Measurements from ENCODE around the gene HOXD13.

HOXD13 gene

GRCh38 chr2:176128172-176128981 is 35.9 kb downstream of the HOXD13 start:
- no peaks in the 10 kb centered on the region for H3K9me3 ChIP-seq (ENCODE audit: control insufficient read depth, low read length)
- peak overlapping the region; percentile 92 for H3K9ac ChIP-seq (ENCODE audit: low read length)
- peak overlapping the region; percentile 84 for H3K4me3 ChIP-seq (ENCODE audit: low read length)
- no peaks in the 10 kb centered on the region for H3K27me3 ChIP-seq (replicated peaks; ENCODE audit: control insufficient read depth, insufficient read depth, low read length)
- no peaks in the 10 kb centered on the region for H3K36me3 ChIP-seq (ENCODE audit: control insufficient read depth, insufficient read depth, low read length, severe bottlenecking)
- DNase-seq (ENCODE audit: low read depth) = no peak
- peaks cover 20% of the 10 kb centered on the region for H3K4me1 ChIP-seq (ENCODE audit: control insufficient read depth, insufficient read depth, low read length)

- no peaks in the 10 kb centered on the region for H3K9me3 ChIP-seq (ENCODE audit: control insufficient read depth, low read length)
- peaks cover 23% of the 10 kb centered on the region for H3K4me1 ChIP-seq (ENCODE audit: control insufficient read depth, insufficient read depth, low read length)
- peak within 1 kb of the TSS; percentile 92 for H3K9ac ChIP-seq (ENCODE audit: low read length)
- DNase-seq (ENCODE audit: low read depth) = peak; percentile 34
- no peaks in the 10 kb centered on the region for H3K27me3 ChIP-seq (replicated peaks; ENCODE audit: control insufficient read depth, insufficient read depth, low read length)
- peak within 1 kb of the TSS; percentile 91 for H3K4me3 ChIP-seq (ENCODE audit: low read length)
- H3K36me3 ChIP-seq (ENCODE audit: control insufficient read depth, insufficient read depth, low read length, severe bottlenecking) = no peaks in the 10 kb centered on the region
These were observed 36.7 kb downstream of the HOXD13 start, which contains the start of gene HOXD8 for GRCh38 chr2:176128982-176129796. Gene HOXD8, plus strand, starts transcription at chr2:176129705. Its CDS starts 662 bp downstream, at chr2:176130367.

- Histone ChIP-seq H3K36me3 (ENCODE audit: control insufficient read depth, insufficient read depth, low read length, severe bottlenecking) (no peaks in the 10 kb centered on the region), H3K9ac (ENCODE audit: low read length) (peak overlapping the region; percentile 92), H3K9me3 (ENCODE audit: control insufficient read depth, low read length) (no peaks in the 10 kb centered on the region), H3K4me1 (ENCODE audit: control insufficient read depth, insufficient read depth, low read length) (peaks cover 24% of the 10 kb centered on the region), H3K27me3 (replicated peaks; ENCODE audit: control insufficient read depth, insufficient read depth, low read length) (no peaks in the 10 kb centered on the region), H3K4me3 (ENCODE audit: low read length) (peak overlapping the region; percentile 91)
- no peak for DNase-seq (ENCODE audit: low read depth)
These were observed 37.3 kb downstream of the HOXD13 start for GRCh38 chr2:176129813-176130146.

GRCh38 chr2:176130147-176130956 is 37.8 kb downstream of the HOXD13 start:
- no peaks in the 10 kb centered on the region for H3K36me3 ChIP-seq (ENCODE audit: control insufficient read depth, insufficient read depth, low read length, severe bottlenecking)
- DNase-seq (ENCODE audit: low read depth) = peak; percentile 45
- peaks cover 30% of the 10 kb centered on the region for H3K4me1 ChIP-seq (ENCODE audit: control insufficient read depth, insufficient read depth, low read length)
- peak overlapping the region; percentile 92 for H3K9ac ChIP-seq (ENCODE audit: low read length)
- no peaks in the 10 kb centered on the region for H3K9me3 ChIP-seq (ENCODE audit: control insufficient read depth, low read length)
- no peaks in the 10 kb centered on the region for H3K27me3 ChIP-seq (replicated peaks; ENCODE audit: control insufficient read depth, insufficient read depth, low read length)
- peak overlapping the region; percentile 91 for H3K4me3 ChIP-seq (ENCODE audit: low read length)

GRCh38 chr2:176130957-176131847 is 38.7 kb downstream of the HOXD13 start:
- peak overlapping the region; percentile 91 for H3K4me3 ChIP-seq (ENCODE audit: low read length)
- peak overlapping the region; percentile 92 for H3K9ac ChIP-seq (ENCODE audit: low read length)
- H3K36me3 ChIP-seq (ENCODE audit: control insufficient read depth, insufficient read depth, low read length, severe bottlenecking) = no peaks in the 10 kb centered on the region
- H3K4me1 ChIP-seq (ENCODE audit: control insufficient read depth, insufficient read depth, low read length) = peaks cover 35% of the 10 kb centered on the region
- no peaks in the 10 kb centered on the region for H3K9me3 ChIP-seq (ENCODE audit: control insufficient read depth, low read length)
- H3K27me3 ChIP-seq (replicated peaks; ENCODE audit: control insufficient read depth, insufficient read depth, low read length) = no peaks in the 10 kb centered on the region
- no peak for DNase-seq (ENCODE audit: low read depth)

GRCh38 chr2:176131848-176132158 is 39.3 kb downstream of the HOXD13 start:
- Histone ChIP-seq H3K4me3 (ENCODE audit: low read length) (peak overlapping the region; percentile 91), H3K36me3 (ENCODE audit: control insufficient read depth, insufficient read depth, low read length, severe bottlenecking) (no peaks in the 10 kb centered on the region), H3K9me3 (ENCODE audit: control insufficient read depth, low read length) (no peaks in the 10 kb centered on the region), H3K27me3 (replicated peaks; ENCODE audit: control insufficient read depth, insufficient read depth, low read length) (no peaks in the 10 kb centered on the region), H3K4me1 (ENCODE audit: control insufficient read depth, insufficient read depth, low read length) (peaks cover 35% of the 10 kb centered on the region), H3K9ac (ENCODE audit: low read length) (peak overlapping the region; percentile 92)
- DNase-seq (ENCODE audit: low read depth) = no peak

GRCh38 chr2:176132205-176133171 is 40.0 kb downstream of the HOXD13 start:
- DNase-seq (ENCODE audit: low read depth) = no peak

GRCh38 chr2:176133389-176133788 is 40.9 kb downstream of the HOXD13 start:
- no peak overlapping the region for H3K4me3 ChIP-seq (ENCODE audit: low read length)

More at GRCh38 chr2:176132205-176133171, 40.0 kb downstream of the HOXD13 start:
- H3K9me3 ChIP-seq (ENCODE audit: control insufficient read depth, low read length) = no peaks in the 10 kb centered on the region
- no peaks in the 10 kb centered on the region for H3K36me3 ChIP-seq (ENCODE audit: control insufficient read depth, insufficient read depth, low read length, severe bottlenecking)
- H3K4me3 ChIP-seq (ENCODE audit: low read length) = peak overlapping the region; percentile 91
- no peaks in the 10 kb centered on the region for H3K27me3 ChIP-seq (replicated peaks; ENCODE audit: control insufficient read depth, insufficient read depth, low read length)
- peak overlapping the region; percentile 92 for H3K9ac ChIP-seq (ENCODE audit: low read length)
- peaks cover 32% of the 10 kb centered on the region for H3K4me1 ChIP-seq (ENCODE audit: control insufficient read depth, insufficient read depth, low read length)

GRCh38 chr2:176134035-176134434 is 41.5 kb downstream of the HOXD13 start:
- H3K4me1 ChIP-seq (ENCODE audit: control insufficient read depth, insufficient read depth, low read length) = peaks cover 36% of the 10 kb centered on the region
- DNase-seq (ENCODE audit: low read depth) = no peak
- H3K4me3 ChIP-seq (ENCODE audit: low read length) = no peak overlapping the region
- no peak overlapping the region for H3K9ac ChIP-seq (ENCODE audit: low read length)
- H3K9me3 ChIP-seq (ENCODE audit: control insufficient read depth, low read length) = no peaks in the 10 kb centered on the region
- no peaks in the 10 kb centered on the region for H3K36me3 ChIP-seq (ENCODE audit: control insufficient read depth, insufficient read depth, low read length, severe bottlenecking)
- H3K27me3 ChIP-seq (replicated peaks; ENCODE audit: control insufficient read depth, insufficient read depth, low read length) = no peaks in the 10 kb centered on the region

More at GRCh38 chr2:176133389-176133788, 40.9 kb downstream of the HOXD13 start:
- H3K9me3 ChIP-seq (ENCODE audit: control insufficient read depth, low read length) = no peaks in the 10 kb centered on the region
- DNase-seq (ENCODE audit: low read depth) = no peak
- peak overlapping the region; percentile 92 for H3K9ac ChIP-seq (ENCODE audit: low read length)
- H3K4me1 ChIP-seq (ENCODE audit: control insufficient read depth, insufficient read depth, low read length) = peaks cover 31% of the 10 kb centered on the region
- H3K27me3 ChIP-seq (replicated peaks; ENCODE audit: control insufficient read depth, insufficient read depth, low read length) = no peaks in the 10 kb centered on the region
- H3K36me3 ChIP-seq (ENCODE audit: control insufficient read depth, insufficient read depth, low read length, severe bottlenecking) = no peaks in the 10 kb centered on the region
